Smooth muscle cell (in vitro differentiated cells): ENCODE measurements around the gene TLE3. TPM values are rescaled to one million over a fixed set of nuclear protein-coding genes. Genes with fewer than 3 reads are reported as not detected.

ENCODE experiments used
- DNase-seq: peaks from one replicate; lab custom pipeline; 2025; ENCODE audit not compliant: unreplicated experiment; lab: John Stamatoyannopoulos, UW
- H2AFZ ChIP-seq: fragments of 200-600 bp; sonication (generic); 2 replicates; pipeline ENCODE4 v1.6.0; 2016; ENCODE audit warnings: antibody characterized with exemption, low read depth, mild to moderate bottlenecking
- H3F3A ChIP-seq: fragments of 200-600 bp; sonication (generic); 2 replicates; pipeline ENCODE4 v1.6.0; 2017; ENCODE audit warnings: antibody characterized with exemption, low read depth
- H3K27ac ChIP-seq: fragments of 200-600 bp; sonication (generic); 2 replicates; pipeline ENCODE4 v1.5.1; 2016; ENCODE audit warnings: low read depth, mild to moderate bottlenecking
- H3K27me3 ChIP-seq: fragments of 200-600 bp; sonication (generic); 2 replicates; pipeline ENCODE4 v1.6.1; 2016; ENCODE audit warnings: low read depth, mild to moderate bottlenecking
- H3K36me3 ChIP-seq: fragments of 200-600 bp; sonication (generic); 2 replicates; pipeline ENCODE4 v1.5.1; 2016; ENCODE audit warnings: low read depth
- H3K4me1 ChIP-seq: fragments of 200-600 bp; sonication (generic); 2 replicates; pipeline ENCODE4 v1.5.1; 2016; ENCODE audit warnings: low read depth
- H3K4me2 ChIP-seq: fragments of 200-600 bp; sonication (generic); 2 replicates; pipeline ENCODE4 v1.6.0; 2016; ENCODE audit warnings: mild to moderate bottlenecking
- H3K4me3 ChIP-seq: fragments of 200-600 bp; sonication (generic); 2 replicates; pipeline ENCODE4 v1.5.1; 2016; ENCODE audit warnings: mild to moderate bottlenecking
- H3K79me2 ChIP-seq: fragments of 200-600 bp; sonication (generic); 2 replicates; pipeline ENCODE4 v1.6.0; 2016; ENCODE audit warnings: low read depth, mild to moderate bottlenecking
- H3K9ac ChIP-seq: fragments of 200-600 bp; sonication (generic); 2 replicates; pipeline ENCODE4 v1.6.0; 2016; ENCODE audit warnings: low read depth
- H3K9me3 ChIP-seq: fragments of 200-600 bp; sonication (generic); replicated peaks from 2 replicates; pipeline ENCODE4 v1.5.1; 2016; ENCODE audit warnings: low read depth
- H4K20me1 ChIP-seq: fragments of 200-600 bp; sonication (generic); 2 replicates; pipeline ENCODE4 v1.6.0; 2016; ENCODE audit warnings: low read depth
- WGBS: methylation state at CpG from one replicate; pipeline ENCODE4 v1.1.7; 2016; ENCODE audit warnings: low lambda C conversion rate; 5-methylcytosine and 5-hydroxymethylcytosine counted together
- polyA plus RNA-seq: library from polyadenylated mRNA; unstranded; fragments of >200 nt; fragmentation: Nextera tagmentation; extraction: Ambion mirVana; gene quantifications from 2 replicates; pipeline ENCODE4 v1.2.1, GENCODE V29; 2016
- total RNA-seq: library from RNA; depleted of rRNA; stranded (reverse); fragments of >200 nt; gene quantifications from 2 replicates; pipeline ENCODE4 v1.2.3, GENCODE V29; 2014
- TF ChIP-seq, protein P1 (sequence below): fragments of 200-600 bp; sonication (generic); IDR thresholded peaks from 2 replicates; pipeline ENCODE4 v1.5.1; 2017; ENCODE audit warnings: borderline replicate concordance, mild to moderate bottlenecking, antibody characterized with exemption; ENCODE audit not compliant: insufficient read depth, poor library complexity, severe bottlenecking

Gene TLE3
- total and polyA plus RNA-seq, 2 experiments from 2014 or later: 50.9 to 53.2 TPM

DNA sequence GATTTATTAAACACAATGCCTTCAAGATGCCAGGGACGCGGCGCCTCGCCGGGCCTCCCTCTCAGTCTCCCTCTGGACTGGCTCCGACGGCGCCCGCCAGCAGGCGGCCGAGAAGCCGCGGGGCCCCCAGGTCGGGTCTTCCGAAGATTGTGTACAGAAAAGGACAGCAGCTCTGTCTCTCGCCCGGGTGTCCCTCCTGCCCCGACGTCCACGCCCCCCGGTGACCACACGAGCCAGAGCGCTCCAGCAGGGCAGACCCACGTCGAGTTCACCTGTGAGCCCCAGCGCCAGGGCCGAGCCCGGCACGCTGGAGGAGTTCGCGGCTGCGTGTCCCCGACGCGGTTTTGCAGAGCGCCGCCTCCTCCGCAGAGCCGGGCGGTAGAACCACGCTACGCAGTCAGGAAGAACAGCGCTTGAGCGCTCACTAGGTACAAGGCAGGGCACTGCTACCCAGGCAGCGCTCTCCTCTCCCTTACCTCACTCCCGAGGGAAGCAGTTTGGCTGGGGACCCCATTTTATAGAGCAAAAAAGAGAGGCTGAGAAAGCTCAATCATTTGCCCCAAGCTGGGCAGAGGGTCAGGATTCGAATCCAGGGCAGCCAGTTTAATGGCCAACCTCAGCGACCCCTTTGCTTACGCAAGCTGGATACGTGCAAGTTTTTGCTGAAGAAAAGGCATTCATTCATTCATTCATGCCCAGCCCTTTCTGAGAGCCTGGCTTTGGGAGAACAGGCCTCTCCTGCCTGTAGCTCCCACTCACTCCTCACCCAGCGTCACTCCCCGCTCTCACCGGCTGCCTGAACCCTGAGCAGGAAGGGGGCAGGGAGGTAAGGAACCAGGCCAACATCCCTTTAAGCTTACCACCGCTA is 3.0 kb upstream of the TLE3 start:
- peaks cover 21% of the 10 kb centered on the region for H3K4me1 ChIP-seq
- H3K79me2 ChIP-seq: peaks cover 24% of the 10 kb centered on the region
- H3K27ac ChIP-seq: peak overlapping the region; percentile 69
- 2% methylated on average over 50 of the region's 54 CpGs for WGBS
- H3K36me3 ChIP-seq: no peaks in the 10 kb centered on the region
- no peaks in the 10 kb centered on the region for H3K27me3 ChIP-seq
- peaks cover 8% of the 10 kb centered on the region for H3F3A ChIP-seq
- H3K4me2 ChIP-seq: peak overlapping the region; percentile 89
- H4K20me1 ChIP-seq: peaks cover 19% of the 10 kb centered on the region
- no peak for DNase-seq
- TF ChIP-seq, protein P1, sequence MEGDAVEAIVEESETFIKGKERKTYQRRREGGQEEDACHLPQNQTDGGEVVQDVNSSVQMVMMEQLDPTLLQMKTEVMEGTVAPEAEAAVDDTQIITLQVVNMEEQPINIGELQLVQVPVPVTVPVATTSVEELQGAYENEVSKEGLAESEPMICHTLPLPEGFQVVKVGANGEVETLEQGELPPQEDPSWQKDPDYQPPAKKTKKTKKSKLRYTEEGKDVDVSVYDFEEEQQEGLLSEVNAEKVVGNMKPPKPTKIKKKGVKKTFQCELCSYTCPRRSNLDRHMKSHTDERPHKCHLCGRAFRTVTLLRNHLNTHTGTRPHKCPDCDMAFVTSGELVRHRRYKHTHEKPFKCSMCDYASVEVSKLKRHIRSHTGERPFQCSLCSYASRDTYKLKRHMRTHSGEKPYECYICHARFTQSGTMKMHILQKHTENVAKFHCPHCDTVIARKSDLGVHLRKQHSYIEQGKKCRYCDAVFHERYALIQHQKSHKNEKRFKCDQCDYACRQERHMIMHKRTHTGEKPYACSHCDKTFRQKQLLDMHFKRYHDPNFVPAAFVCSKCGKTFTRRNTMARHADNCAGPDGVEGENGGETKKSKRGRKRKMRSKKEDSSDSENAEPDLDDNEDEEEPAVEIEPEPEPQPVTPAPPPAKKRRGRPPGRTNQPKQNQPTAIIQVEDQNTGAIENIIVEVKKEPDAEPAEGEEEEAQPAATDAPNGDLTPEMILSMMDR: peak; percentile 45
- H2AFZ ChIP-seq: peak overlapping the region; percentile 28
- H3K9me3 ChIP-seq: no peaks in the 10 kb centered on the region
- H3K9ac ChIP-seq: no peak overlapping the region
- peak overlapping the region; percentile 44 for H3K4me3 ChIP-seq

DNA sequence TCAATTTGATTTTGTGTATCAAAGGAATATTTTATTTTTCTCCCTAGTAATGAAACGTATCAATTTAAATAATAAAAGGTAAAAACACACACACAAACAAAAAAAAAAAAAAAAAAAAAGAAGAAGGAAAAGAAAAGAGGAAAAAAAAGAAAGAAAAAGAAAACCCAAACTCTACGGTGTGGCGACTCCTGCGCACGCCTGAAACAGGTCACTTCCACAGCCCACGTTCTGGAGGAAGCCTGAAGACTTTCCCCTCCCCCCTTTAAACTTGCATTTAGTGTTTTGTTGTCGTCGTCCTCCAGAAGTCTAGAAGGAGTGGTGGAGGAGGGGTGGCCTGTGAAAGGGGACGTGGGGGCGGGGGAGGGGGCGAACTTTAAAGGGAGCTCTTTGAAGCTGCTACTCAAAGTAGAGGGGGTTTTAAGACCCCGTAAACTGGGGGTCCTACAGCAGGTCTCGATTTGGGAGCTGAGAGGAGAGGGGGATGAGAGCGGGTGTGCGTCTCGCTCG is 2.3 kb upstream of the TLE3 start:
- H3K79me2 ChIP-seq: peaks cover 31% of the 10 kb centered on the region
- DNase-seq: no peak
- peak overlapping the region; percentile 69 for H3K27ac ChIP-seq
- peaks cover 26% of the 10 kb centered on the region for H4K20me1 ChIP-seq
- H3K4me3 ChIP-seq: peak overlapping the region; percentile 44
- TF ChIP-seq, protein P1: no peak
- WGBS: 0% methylated on average over 17 of the region's 17 CpGs
- H2AFZ ChIP-seq: peak overlapping the region; percentile 28
- no peaks in the 10 kb centered on the region for H3K36me3 ChIP-seq
- H3K9me3 ChIP-seq: no peaks in the 10 kb centered on the region
- peaks cover 23% of the 10 kb centered on the region for H3K4me1 ChIP-seq
- peaks cover 15% of the 10 kb centered on the region for H3F3A ChIP-seq
- no peak overlapping the region for H3K9ac ChIP-seq
- H3K4me2 ChIP-seq: peak overlapping the region; percentile 89
- no peaks in the 10 kb centered on the region for H3K27me3 ChIP-seq

DNA sequence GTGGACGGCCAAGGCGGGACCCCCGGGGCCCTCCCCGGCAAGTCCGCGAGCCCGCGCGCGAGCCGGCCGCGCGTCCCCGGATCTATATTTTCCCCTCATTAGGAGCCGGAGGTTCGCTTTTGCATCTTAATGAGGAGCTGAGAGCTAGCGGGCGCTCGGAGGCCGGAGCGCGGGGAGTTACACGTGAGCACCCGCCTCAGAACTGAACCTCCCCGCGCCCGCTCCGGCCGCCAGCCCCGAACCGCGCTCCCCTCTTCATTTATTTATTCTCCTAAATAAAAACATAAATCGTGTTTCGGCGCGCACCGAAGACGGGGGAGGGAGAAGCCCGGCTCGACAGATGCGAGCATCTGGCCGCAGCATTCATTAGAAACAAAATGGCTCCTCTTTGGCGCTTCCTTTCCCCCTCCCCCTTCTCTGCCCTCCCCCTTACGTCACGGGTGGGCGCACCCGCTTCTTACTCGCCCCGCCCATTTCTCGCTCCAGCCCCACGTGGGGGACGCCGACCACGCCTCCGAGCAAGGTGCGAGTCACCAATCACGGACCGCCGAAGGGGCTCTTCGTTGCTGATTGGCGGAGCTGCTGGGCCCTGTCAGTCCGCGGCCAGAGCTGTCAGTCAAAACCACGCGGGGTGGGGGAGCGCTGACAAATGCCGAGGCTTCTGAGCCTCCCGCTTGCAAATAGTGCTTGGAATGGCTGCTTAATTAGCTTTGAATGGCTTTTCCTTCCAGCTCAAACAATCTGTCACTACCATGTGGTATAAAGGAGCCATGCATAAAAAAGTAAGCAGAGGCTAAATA is 1.6 kb upstream of the TLE3 start:
- Histone ChIP-seq H3F3A (peaks cover 18% of the 10 kb centered on the region), H2AFZ (peak overlapping the region; percentile 28), H3K9me3 (no peaks in the 10 kb centered on the region), H3K36me3 (no peaks in the 10 kb centered on the region), H3K27ac (peak overlapping the region; percentile 96), H3K4me1 (peaks cover 30% of the 10 kb centered on the region), H3K4me2 (peak overlapping the region; percentile 98), H3K4me3 (peak overlapping the region; percentile 66), H3K9ac (peak overlapping the region; percentile 95), H4K20me1 (peaks cover 33% of the 10 kb centered on the region), H3K79me2 (peaks cover 37% of the 10 kb centered on the region), H3K27me3 (no peaks in the 10 kb centered on the region)
- DNase-seq: peak; percentile 98
- TF ChIP-seq, protein P1: no peak
- under 1% methylated on average over 60 of the region's 69 CpGs for WGBS
